ENCODE results near the gene SEMA3E. TPM values are rescaled to one million over a fixed set of nuclear protein-coding genes. Genes with fewer than 3 reads are reported as not detected.

SEMA3E gene
- 0.27 TPM for total RNA-seq
- long read RNA-seq = 0 reads

- H3K27ac ChIP-seq (replicated peaks) = no peak within 1 kb of the TSS
- TF ChIP-seq CTCF (IDR thresholded peaks at IDR 0.05; ENCODE audit: borderline replicate concordance) = no peak
- no peaks in the 10 kb centered on the region for H3K9me3 ChIP-seq (replicated peaks)
- no peak for DNase-seq
- intact Hi-C loops (cut with micrococcal nuclease) = no loop called here
- H3K4me3 ChIP-seq = peak within 1 kb of the TSS; percentile 49
- no peaks in the 10 kb centered on the region for H3K36me3 ChIP-seq
- no peaks in the 10 kb centered on the region for H3K4me1 ChIP-seq
- peaks cover 41% of the 10 kb centered on the region for H3K27me3 ChIP-seq (ENCODE audit: low read depth)
These were observed at the start of gene SEMA3E for GRCh38 chr7:83648464-83649241. SEMA3E (minus strand) TSS chr7:83649139.

DNA sequence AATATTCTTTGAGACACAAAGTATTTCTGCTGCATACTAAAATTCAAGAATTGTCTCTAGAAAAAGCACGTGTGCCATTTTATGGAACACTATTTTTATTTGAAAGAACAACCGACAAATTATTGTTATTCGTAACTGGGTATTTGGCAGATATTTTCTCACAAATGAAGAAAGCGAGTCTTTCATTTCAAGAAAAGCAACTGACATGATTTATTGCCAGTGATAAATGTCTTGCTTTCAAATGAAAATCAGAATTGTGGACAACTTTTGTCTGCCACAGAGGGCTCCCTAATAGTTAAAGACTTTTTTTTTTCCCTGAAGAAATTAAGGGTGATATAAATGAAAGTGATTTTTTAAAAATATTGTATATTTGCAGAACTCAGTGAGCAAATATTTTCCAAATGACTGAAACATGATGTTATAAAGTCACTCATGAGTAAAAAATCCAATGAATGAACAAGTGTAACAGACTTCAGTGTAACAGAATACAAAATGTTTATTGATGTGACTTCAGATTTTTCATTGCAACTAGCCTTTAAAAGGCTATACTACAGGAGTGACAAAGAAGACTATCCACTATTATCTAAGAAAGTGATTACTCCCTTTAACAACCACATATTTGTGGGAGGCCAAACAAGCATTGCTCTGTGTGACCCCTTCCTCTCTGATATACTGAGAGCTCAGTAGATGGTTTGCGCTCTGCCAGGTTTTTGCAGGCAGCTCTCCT is 49.0 kb upstream of the SEMA3E start:
- no peak for TF ChIP-seq CTCF (IDR thresholded peaks at IDR 0.05; ENCODE audit: borderline replicate concordance)
- Histone ChIP-seq H3K9me3 (replicated peaks) (no peaks in the 10 kb centered on the region), H3K27ac (replicated peaks) (no peak overlapping the region), H3K4me1 (no peaks in the 10 kb centered on the region), H3K27me3 (ENCODE audit: low read depth) (no peaks in the 10 kb centered on the region), H3K36me3 (no peaks in the 10 kb centered on the region), H3K4me3 (no peak overlapping the region)
- DNase-seq = no peak
- intact Hi-C loops (cut with micrococcal nuclease) = no loop called here

DNA sequence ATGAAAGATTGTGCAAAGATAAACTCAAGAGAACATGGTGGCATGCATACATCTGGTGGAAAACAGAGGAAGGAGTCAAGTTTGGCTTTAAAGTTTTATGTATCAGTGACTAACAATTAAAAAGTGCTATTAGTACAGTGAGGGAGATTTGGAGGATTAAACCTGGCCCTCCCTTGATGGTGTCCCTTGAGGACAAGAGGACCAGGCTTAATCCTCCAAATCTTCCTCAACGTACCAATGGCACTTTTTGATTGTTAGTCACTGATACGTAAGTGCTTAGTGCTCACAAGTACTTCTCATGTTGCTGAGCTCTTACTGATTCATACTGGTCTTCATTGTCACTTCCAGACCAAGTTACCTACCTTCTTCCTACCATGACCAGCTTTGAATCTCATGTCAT is 47.2 kb upstream of the SEMA3E start:
- Histone ChIP-seq H3K4me1 (no peaks in the 10 kb centered on the region), H3K9me3 (replicated peaks) (no peaks in the 10 kb centered on the region), H3K27me3 (ENCODE audit: low read depth) (no peaks in the 10 kb centered on the region), H3K4me3 (no peak overlapping the region), H3K27ac (replicated peaks) (no peak overlapping the region), H3K36me3 (no peaks in the 10 kb centered on the region)
- DNase-seq = no peak
- intact Hi-C loops (cut with micrococcal nuclease) = no loop called here
- no peak for TF ChIP-seq CTCF (IDR thresholded peaks at IDR 0.05; ENCODE audit: borderline replicate concordance)

DNA sequence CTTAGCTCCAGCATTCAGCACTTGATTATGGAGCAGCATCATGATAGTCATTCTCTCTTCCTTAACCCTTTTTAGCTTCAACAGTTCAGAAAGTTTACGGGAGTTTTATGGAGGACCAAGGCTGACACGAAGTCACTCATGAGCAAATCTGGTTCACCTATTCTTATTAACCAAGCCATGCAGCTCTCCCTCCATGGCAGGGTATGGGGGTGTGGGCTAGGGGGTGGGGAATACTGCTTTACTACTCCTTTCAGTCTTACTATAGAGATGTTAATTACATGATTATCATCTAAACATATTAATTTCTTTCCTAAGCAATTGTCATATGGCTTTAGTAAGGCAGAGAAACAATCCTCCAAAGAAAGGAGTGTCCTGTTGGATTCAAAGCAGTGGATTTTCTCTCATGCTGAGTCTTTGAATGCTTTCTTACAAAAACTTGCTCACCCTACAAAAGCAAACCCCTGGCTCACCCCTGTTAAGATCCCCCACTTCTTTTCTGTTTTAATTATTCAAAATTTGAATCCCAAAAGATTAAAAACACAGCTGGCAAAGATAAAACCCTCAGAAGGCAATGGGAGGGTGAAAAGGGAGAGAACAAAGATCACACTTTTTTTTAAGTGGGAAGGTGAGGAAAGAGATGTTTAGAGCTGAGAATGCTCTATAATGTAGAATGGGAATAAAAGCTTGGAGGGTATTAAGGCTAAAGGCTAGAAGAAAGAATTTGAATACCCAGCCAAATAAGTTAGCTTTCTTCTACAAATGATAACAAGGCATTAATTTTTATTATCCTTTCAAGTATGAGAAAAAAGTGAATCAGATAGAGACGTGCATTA is 46.4 kb upstream of the SEMA3E start:
- H3K9me3 ChIP-seq (replicated peaks) = no peaks in the 10 kb centered on the region
- no peaks in the 10 kb centered on the region for H3K4me1 ChIP-seq
- intact Hi-C loops (cut with micrococcal nuclease) = no loop called here
- no peaks in the 10 kb centered on the region for H3K27me3 ChIP-seq (ENCODE audit: low read depth)
- no peak for DNase-seq
- H3K36me3 ChIP-seq = no peaks in the 10 kb centered on the region
- H3K27ac ChIP-seq (replicated peaks) = no peak overlapping the region
- no peak for TF ChIP-seq CTCF (IDR thresholded peaks at IDR 0.05; ENCODE audit: borderline replicate concordance)
- no peak overlapping the region for H3K4me3 ChIP-seq

DNA sequence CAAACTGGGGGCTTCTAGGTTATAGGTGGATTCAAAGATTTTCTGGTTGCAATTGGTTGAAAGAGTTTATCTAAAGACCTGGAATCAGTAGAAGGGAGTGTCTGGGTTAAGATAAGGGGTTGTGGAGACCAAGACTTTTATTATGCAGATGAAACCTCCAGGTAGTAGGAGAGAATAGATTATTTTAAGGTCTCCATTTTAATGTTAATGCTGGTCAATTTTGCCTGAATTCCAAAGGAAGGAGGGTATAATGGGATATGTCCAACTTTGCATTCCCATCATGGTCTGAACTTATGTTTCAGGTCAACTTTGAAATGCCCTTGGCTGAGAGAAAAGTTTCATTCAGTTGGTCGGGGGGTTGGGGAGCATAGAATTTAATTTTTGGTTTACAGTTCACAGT is 44.3 kb upstream of the SEMA3E start:
- H3K27ac ChIP-seq (replicated peaks) = no peak overlapping the region
- TF ChIP-seq CTCF (IDR thresholded peaks at IDR 0.05; ENCODE audit: borderline replicate concordance) = no peak
- intact Hi-C loops (cut with micrococcal nuclease) = no loop called here
- no peak overlapping the region for H3K4me3 ChIP-seq
- no peaks in the 10 kb centered on the region for H3K36me3 ChIP-seq
- no peak for DNase-seq
- no peaks in the 10 kb centered on the region for H3K4me1 ChIP-seq
- H3K9me3 ChIP-seq (replicated peaks) = no peaks in the 10 kb centered on the region
- H3K27me3 ChIP-seq (ENCODE audit: low read depth) = no peaks in the 10 kb centered on the region

All from left ventricle myocardium inferior (tissue), 1 donor.